Keratinocyte (primary cell): Measurements from ENCODE around the gene MYL6.

Experiments used
- EZH2 ChIP-seq: IDR thresholded peaks from one replicate; pipeline ENCODE4 v1.6.1; 2012; ENCODE audit warnings: inconsistent platforms, mild to moderate bottlenecking, low read length, moderate library complexity
- TF ChIP-seq, protein P1 (sequence below), 3 experiments: IDR thresholded peaks in 1 of 3; conservative IDR thresholded peaks in 1 of 3; optimal IDR thresholded peaks in 1 of 3; 2 replicates in 2 of 3; 3 replicates in 1 of 3; pipeline versions ENCODE3 to v1.5.1; 2011; ENCODE audit warnings: low read length in 3 of 3, mild to moderate bottlenecking in 3 of 3, moderate library complexity in 2 of 3, control low read depth in 1 of 3, inconsistent platforms in 1 of 3; ENCODE audit not compliant: insufficient read depth in 2 of 3; ENCODE audit errors: extremely low read depth in 1 of 3

DNA sequence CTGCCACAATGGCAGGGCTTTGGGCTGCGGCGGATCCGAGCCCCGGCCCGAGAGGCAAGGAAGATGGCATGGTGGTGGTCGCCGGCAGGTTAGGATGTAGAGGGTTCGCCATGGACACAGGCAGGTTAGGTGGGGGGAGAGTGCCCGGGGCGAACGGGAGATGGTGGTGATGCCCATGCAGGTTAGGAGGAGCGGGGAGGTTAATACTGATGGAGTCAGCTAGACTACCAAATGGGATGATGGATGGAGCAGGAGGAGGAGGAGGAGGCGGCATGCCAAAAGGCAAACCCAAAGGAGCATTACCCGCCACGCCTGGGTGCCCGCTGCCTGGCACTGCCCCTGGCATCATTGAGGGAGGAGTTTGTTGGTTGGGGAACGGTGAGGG, 6.2 kb downstream of the MYL6 start:
- TF ChIP-seq EZH2, result no peak
- TF ChIP-seq, protein P1, sequence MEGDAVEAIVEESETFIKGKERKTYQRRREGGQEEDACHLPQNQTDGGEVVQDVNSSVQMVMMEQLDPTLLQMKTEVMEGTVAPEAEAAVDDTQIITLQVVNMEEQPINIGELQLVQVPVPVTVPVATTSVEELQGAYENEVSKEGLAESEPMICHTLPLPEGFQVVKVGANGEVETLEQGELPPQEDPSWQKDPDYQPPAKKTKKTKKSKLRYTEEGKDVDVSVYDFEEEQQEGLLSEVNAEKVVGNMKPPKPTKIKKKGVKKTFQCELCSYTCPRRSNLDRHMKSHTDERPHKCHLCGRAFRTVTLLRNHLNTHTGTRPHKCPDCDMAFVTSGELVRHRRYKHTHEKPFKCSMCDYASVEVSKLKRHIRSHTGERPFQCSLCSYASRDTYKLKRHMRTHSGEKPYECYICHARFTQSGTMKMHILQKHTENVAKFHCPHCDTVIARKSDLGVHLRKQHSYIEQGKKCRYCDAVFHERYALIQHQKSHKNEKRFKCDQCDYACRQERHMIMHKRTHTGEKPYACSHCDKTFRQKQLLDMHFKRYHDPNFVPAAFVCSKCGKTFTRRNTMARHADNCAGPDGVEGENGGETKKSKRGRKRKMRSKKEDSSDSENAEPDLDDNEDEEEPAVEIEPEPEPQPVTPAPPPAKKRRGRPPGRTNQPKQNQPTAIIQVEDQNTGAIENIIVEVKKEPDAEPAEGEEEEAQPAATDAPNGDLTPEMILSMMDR (optimal IDR thresholded peaks at IDR 0.05 in 1 of 3, IDR thresholded peaks at IDR 0.05 in 1 of 3, conservative IDR thresholded peaks at IDR 0.05 in 1 of 3; ENCODE audit: extremely low read depth in 1 of 3, insufficient read depth in 2 of 3, low read length in 3 of 3), result no peak
